Measurements from ENCODE around the gene GDF2.

Gene GDF2

DNA sequence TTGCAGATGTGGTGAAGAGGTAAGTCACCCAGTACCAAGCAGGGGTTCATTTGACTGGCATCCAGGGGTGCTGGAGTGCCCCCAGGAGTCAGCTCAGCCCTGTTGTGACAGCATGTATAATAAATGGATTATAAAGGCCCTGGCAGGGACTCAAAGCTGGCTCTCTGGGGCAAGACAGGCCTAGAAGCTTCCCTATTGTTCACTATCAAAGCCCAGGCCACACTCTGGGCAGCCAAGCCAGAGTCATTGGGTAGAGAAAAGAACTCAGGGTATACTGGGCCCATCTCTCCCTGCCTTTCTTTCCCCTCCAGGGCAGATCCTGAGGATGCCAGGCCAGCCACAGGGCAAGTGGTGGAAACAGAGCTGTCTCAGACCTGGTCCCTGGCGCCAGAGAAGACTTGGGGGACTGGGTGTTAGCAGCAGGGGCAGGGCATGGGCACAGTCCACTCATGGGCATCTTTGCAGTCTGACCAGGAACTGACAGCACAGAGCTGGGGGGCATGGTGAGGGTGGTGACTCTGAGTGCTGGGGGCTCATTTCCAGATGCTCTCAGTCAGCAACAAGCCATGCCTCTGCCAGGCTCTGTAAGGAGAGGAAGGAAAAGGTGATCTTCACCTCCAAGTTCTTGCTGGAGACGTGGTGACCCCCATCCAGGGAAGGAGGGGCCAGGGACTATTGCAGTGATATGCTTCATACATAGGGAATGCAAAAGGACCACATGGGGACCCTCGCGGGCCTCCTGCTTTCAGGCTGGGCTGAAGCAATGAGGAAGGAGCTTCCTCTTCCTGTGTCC lies 37.6 kb downstream of the GDF2 start:
- H3K4me1 ChIP-seq (ENCODE audit: control insufficient read depth in 2 of 2, insufficient read depth in 2 of 2, low read length in 2 of 2), result no peaks in the 10 kb centered on the region
- no peaks in the 10 kb centered on the region for H3K9me3 ChIP-seq (ENCODE audit: control insufficient read depth in 2 of 2, low read length in 2 of 2)
- H3K27ac ChIP-seq (ENCODE audit: low read depth in 2 of 2, low read length in 2 of 2), result no peak overlapping the region
- H3K27me3 ChIP-seq (ENCODE audit: control insufficient read depth in 2 of 2, insufficient read depth in 2 of 2, low read length in 2 of 2), result no peaks in the 10 kb centered on the region
- no peaks in the 10 kb centered on the region for H3K36me3 ChIP-seq (ENCODE audit: control insufficient read depth in 2 of 2, insufficient read depth in 2 of 2, low read length in 2 of 2)
- no peak overlapping the region for H3K9ac ChIP-seq (ENCODE audit: low read depth in 1 of 2, low read length in 2 of 2)
- no peak overlapping the region for H3K4me3 ChIP-seq (ENCODE audit: low read length in 2 of 2)

DNA sequence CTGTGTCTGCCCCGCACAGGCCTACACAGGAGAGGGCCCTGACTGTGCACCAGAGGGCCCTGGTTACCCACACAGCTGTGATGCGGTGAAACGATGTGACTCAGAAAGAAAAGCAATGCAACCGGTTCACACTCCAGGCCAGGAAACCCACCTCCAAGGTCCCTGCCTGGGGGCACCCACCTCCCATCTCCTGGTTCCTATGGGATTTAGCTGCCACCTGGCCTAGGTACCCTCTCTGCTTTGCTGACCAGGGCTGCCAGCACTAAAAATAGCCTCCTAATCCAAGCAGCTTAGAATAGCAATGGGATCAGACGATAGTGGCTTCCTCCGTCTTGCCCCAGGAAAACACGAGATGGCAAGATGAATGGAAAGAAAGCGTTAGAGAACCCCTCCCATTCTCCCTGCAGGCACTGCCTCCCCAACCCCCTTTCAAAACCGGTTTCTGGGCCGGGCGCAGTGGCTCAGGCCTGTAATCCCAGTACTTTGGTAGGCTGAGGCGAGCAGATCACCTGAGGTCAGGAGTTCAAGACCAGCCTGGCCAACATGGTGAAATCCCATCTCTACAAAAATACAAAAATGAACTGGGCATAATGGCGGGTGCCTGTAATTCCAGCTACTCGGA lies 38.3 kb downstream of the GDF2 start:
- Histone ChIP-seq H3K4me3 (ENCODE audit: low read length in 2 of 2) (no peak overlapping the region), H3K27ac (ENCODE audit: low read depth in 2 of 2, low read length in 2 of 2) (no peak overlapping the region), H3K9ac (ENCODE audit: low read depth in 1 of 2, low read length in 2 of 2) (no peak overlapping the region)

DNA sequence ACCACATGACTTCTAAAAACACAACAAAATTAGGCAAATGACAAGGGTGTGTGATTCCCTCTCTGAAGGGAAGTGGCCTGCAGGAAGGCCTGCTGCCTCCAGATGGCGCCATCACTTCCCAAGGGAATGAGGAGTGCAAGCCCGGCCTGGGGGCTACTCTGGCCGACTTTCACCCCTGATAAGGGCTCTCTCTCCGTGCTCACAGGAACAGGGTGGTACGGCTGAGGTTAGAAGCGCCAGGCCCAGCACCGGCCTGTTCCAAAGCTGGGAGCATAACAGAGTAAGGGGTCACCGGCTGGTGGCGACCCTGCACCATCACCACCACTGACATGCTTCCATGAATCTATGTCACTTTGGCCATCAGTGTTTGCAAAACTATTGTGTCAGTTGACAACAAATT lies 39.0 kb downstream of the GDF2 start:
- Histone ChIP-seq H3K4me1 (ENCODE audit: control insufficient read depth in 2 of 2, insufficient read depth in 2 of 2, low read length in 2 of 2) (no peaks in the 10 kb centered on the region), H3K9ac (ENCODE audit: low read depth in 1 of 2, low read length in 2 of 2) (no peak overlapping the region), H3K4me3 (ENCODE audit: low read length in 2 of 2) (no peak overlapping the region), H3K27ac (ENCODE audit: low read depth in 2 of 2, low read length in 2 of 2) (no peak overlapping the region), H3K9me3 (ENCODE audit: control insufficient read depth in 2 of 2, low read length in 2 of 2) (no peaks in the 10 kb centered on the region), H3K27me3 (ENCODE audit: control insufficient read depth in 2 of 2, insufficient read depth in 2 of 2, low read length in 2 of 2) (no peaks in the 10 kb centered on the region), H3K36me3 (ENCODE audit: control insufficient read depth in 2 of 2, insufficient read depth in 2 of 2, low read length in 2 of 2) (no peaks in the 10 kb centered on the region)

More for the DNA sequence above, 38.3 kb downstream of the GDF2 start:
- no peaks in the 10 kb centered on the region for H3K36me3 ChIP-seq (ENCODE audit: control insufficient read depth in 2 of 2, insufficient read depth in 2 of 2, low read length in 2 of 2)
- H3K27me3 ChIP-seq (ENCODE audit: control insufficient read depth in 2 of 2, insufficient read depth in 2 of 2, low read length in 2 of 2), result no peaks in the 10 kb centered on the region
- H3K9me3 ChIP-seq (ENCODE audit: control insufficient read depth in 2 of 2, low read length in 2 of 2), result no peaks in the 10 kb centered on the region
- H3K4me1 ChIP-seq (ENCODE audit: control insufficient read depth in 2 of 2, insufficient read depth in 2 of 2, low read length in 2 of 2), result no peaks in the 10 kb centered on the region

DNA sequence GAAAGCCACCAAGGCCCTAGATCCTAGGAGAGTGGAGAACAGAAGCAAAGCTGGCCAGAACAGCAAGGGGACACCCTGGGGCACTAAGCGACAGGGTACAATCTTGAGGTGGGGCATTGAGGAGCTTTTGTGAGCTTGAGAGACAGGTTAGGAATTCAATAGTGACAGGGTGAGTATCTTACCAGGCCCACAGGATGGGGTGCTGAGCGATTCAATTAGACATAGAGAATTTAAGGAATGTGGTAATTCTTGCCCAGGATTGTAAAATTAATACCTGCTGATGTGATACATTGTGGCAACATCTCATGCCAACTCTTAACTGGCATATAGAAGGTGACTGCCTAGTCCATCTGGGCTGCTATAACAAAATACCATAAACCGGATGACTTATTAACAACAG lies 39.9 kb downstream of the GDF2 start:
- Histone ChIP-seq H3K27ac (ENCODE audit: low read depth in 2 of 2, low read length in 2 of 2) (no peak overlapping the region), H3K4me3 (ENCODE audit: low read length in 2 of 2) (no peak overlapping the region), H3K9ac (ENCODE audit: low read depth in 1 of 2, low read length in 2 of 2) (no peak overlapping the region), H3K4me1 (ENCODE audit: control insufficient read depth in 2 of 2, insufficient read depth in 2 of 2, low read length in 2 of 2) (no peaks in the 10 kb centered on the region), H3K36me3 (ENCODE audit: control insufficient read depth in 2 of 2, insufficient read depth in 2 of 2, low read length in 2 of 2) (no peaks in the 10 kb centered on the region), H3K27me3 (ENCODE audit: control insufficient read depth in 2 of 2, insufficient read depth in 2 of 2, low read length in 2 of 2) (no peaks in the 10 kb centered on the region), H3K9me3 (ENCODE audit: control insufficient read depth in 2 of 2, low read length in 2 of 2) (no peaks in the 10 kb centered on the region)

DNA sequence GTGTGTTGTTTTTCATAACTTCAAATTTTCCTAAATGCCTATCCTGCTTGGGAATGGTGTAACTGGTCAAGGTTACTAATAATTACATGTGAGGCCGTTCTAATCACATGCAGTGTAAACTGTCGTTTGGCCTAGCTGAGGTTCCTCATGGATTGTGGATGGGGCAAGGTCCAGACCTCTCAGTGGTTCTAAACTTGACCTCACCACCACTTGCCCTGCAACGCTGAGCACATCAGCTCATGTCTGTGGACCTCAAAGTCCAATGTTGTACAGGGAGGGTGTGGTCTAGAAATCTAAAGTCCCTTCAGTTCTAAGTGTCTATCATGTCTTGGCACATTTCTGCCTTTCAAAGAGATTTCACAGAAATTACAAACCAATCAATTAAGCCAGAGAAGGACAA lies 41.5 kb downstream of the GDF2 start:
- no peaks in the 10 kb centered on the region for H3K4me1 ChIP-seq (ENCODE audit: control insufficient read depth in 2 of 2, insufficient read depth in 2 of 2, low read length in 2 of 2)
- H3K27me3 ChIP-seq (ENCODE audit: control insufficient read depth in 2 of 2, insufficient read depth in 2 of 2, low read length in 2 of 2), result no peaks in the 10 kb centered on the region
- H3K36me3 ChIP-seq (ENCODE audit: control insufficient read depth in 2 of 2, insufficient read depth in 2 of 2, low read length in 2 of 2), result no peaks in the 10 kb centered on the region
- no peak overlapping the region for H3K4me3 ChIP-seq (ENCODE audit: low read length in 2 of 2)
- H3K9ac ChIP-seq (ENCODE audit: low read depth in 1 of 2, low read length in 2 of 2), result no peak overlapping the region
- H3K27ac ChIP-seq (ENCODE audit: low read depth in 2 of 2, low read length in 2 of 2), result no peak overlapping the region
- H3K9me3 ChIP-seq (ENCODE audit: control insufficient read depth in 2 of 2, low read length in 2 of 2), result no peaks in the 10 kb centered on the region

DNA sequence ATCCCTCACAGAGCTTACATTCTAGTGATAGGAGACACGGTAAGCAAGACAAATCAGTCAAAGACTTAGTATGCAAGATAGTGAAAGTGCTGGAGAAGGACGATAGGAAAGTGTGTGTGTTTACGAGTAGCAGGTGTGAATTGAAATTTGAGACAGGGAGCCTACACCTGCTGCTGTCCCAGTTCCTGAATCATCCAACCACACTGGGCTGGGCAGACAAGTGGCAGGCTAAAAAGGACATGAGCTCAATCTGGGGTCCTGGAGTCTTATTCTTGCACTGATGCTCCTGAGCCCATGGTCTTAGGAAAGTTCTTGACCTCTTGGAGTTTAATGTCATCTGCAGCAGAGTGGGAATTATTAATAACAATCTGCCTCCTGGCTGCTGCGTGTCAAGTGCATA lies 42.1 kb downstream of the GDF2 start:
- Histone ChIP-seq H3K27ac (ENCODE audit: low read depth in 2 of 2, low read length in 2 of 2) (no peak overlapping the region), H3K36me3 (ENCODE audit: control insufficient read depth in 2 of 2, insufficient read depth in 2 of 2, low read length in 2 of 2) (no peaks in the 10 kb centered on the region), H3K27me3 (ENCODE audit: control insufficient read depth in 2 of 2, insufficient read depth in 2 of 2, low read length in 2 of 2) (no peaks in the 10 kb centered on the region), H3K4me3 (ENCODE audit: low read length in 2 of 2) (no peak overlapping the region), H3K9me3 (ENCODE audit: control insufficient read depth in 2 of 2, low read length in 2 of 2) (no peaks in the 10 kb centered on the region), H3K4me1 (ENCODE audit: control insufficient read depth in 2 of 2, insufficient read depth in 2 of 2, low read length in 2 of 2) (no peaks in the 10 kb centered on the region), H3K9ac (ENCODE audit: low read depth in 1 of 2, low read length in 2 of 2) (no peak overlapping the region)

DNA sequence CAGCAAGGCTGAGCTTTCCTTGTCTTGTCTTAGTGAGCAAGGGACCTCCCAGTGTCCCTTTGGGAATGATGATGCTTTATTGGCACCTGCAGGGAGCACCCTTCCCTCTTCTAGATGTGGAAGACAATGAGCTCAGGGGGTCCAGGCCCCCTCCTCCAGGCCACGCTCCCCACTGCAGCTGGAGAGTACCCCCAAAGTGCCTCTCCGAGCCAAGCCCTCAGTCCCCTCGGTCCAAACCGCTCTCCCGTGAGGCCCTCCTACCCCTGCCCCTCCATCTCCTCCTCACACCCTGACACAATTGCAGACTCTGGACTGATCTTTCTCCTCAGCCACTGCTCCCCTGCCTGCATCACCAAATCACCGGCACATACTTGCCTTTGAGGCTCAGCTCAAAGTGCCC lies 42.7 kb downstream of the GDF2 start:
- H3K9me3 ChIP-seq (ENCODE audit: control insufficient read depth in 2 of 2, low read length in 2 of 2), result no peaks in the 10 kb centered on the region
- no peaks in the 10 kb centered on the region for H3K4me1 ChIP-seq (ENCODE audit: control insufficient read depth in 2 of 2, insufficient read depth in 2 of 2, low read length in 2 of 2)
- no peak overlapping the region for H3K4me3 ChIP-seq (ENCODE audit: low read length in 2 of 2)
- no peak overlapping the region for H3K9ac ChIP-seq (ENCODE audit: low read depth in 1 of 2, low read length in 2 of 2)
- no peaks in the 10 kb centered on the region for H3K36me3 ChIP-seq (ENCODE audit: control insufficient read depth in 2 of 2, insufficient read depth in 2 of 2, low read length in 2 of 2)
- H3K27me3 ChIP-seq (ENCODE audit: control insufficient read depth in 2 of 2, insufficient read depth in 2 of 2, low read length in 2 of 2), result no peaks in the 10 kb centered on the region
- H3K27ac ChIP-seq (ENCODE audit: low read depth in 2 of 2, low read length in 2 of 2), result no peak overlapping the region

DNA sequence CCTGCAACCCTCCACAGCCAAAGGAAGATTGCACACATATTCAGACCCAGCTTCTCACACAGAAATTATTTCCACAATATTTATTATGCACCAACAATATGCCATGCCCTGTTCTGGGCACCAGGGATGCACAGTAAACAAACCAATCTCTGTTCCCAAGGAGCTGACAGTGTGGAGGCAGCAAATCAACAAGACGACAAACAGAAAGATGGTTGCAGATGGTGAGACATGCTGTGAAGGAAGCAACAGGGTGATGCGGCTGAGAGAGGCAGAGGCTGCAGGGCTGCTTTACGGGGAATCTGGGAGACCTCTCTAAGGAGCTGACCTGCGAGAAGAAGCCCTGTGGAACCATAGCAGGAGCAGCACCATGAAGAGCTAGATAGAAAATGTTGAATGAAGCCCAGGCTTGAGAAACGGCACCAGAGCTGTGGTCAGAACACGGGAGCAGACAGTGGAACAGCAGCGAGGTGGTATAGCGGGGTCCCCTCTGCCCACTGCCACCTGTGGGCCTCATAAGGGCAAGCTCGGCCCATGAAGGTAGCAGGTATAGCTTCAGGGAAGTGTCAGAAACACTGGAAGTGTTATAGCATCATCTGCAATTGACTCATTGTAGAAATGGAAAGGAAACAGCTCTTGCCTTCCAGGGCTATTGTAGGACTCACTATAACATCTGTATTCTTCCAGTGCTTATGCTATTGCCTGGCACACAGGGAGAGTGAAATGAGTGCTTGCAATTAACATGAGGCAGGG lies 43.4 kb downstream of the GDF2 start:
- H3K36me3 ChIP-seq (ENCODE audit: control insufficient read depth in 2 of 2, insufficient read depth in 2 of 2, low read length in 2 of 2), result no peaks in the 10 kb centered on the region
- no peak overlapping the region for H3K9ac ChIP-seq (ENCODE audit: low read depth in 1 of 2, low read length in 2 of 2)
- H3K4me3 ChIP-seq (ENCODE audit: low read length in 2 of 2), result no peak overlapping the region
- no peaks in the 10 kb centered on the region for H3K9me3 ChIP-seq (ENCODE audit: control insufficient read depth in 2 of 2, low read length in 2 of 2)
- H3K27me3 ChIP-seq (ENCODE audit: control insufficient read depth in 2 of 2, insufficient read depth in 2 of 2, low read length in 2 of 2), result no peaks in the 10 kb centered on the region
- no peaks in the 10 kb centered on the region for H3K4me1 ChIP-seq (ENCODE audit: control insufficient read depth in 2 of 2, insufficient read depth in 2 of 2, low read length in 2 of 2)
- H3K27ac ChIP-seq (ENCODE audit: low read depth in 2 of 2, low read length in 2 of 2), result no peak overlapping the region

DNA sequence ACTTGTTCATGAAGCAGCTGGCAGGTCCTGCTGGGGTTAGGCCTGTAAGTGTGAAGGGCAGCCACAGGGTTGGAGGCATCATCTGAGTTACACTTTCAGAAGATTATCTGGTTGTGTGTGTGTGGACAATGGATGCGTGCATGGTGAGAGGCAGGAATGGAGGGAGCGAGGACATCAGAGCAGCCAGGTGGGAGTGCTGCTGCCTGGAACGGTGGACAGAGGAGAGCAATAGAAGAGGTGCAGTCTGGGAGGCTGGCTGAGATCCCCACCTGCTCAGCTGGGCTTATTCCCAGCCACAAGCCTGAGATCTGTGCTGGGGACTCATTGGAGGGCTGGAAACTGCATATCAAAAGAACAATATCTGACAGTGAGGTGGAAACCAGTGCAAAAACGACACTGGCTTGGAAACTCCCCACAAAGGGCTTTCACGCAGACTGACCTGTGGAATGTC lies 44.0 kb downstream of the GDF2 start:
- Histone ChIP-seq H3K9me3 (ENCODE audit: control insufficient read depth in 2 of 2, low read length in 2 of 2) (no peaks in the 10 kb centered on the region), H3K4me1 (ENCODE audit: control insufficient read depth in 2 of 2, insufficient read depth in 2 of 2, low read length in 2 of 2) (no peaks in the 10 kb centered on the region), H3K9ac (ENCODE audit: low read depth in 1 of 2, low read length in 2 of 2) (no peak overlapping the region), H3K36me3 (ENCODE audit: control insufficient read depth in 2 of 2, insufficient read depth in 2 of 2, low read length in 2 of 2) (no peaks in the 10 kb centered on the region), H3K4me3 (ENCODE audit: low read length in 2 of 2) (no peak overlapping the region), H3K27ac (ENCODE audit: low read depth in 2 of 2, low read length in 2 of 2) (no peak overlapping the region), H3K27me3 (ENCODE audit: control insufficient read depth in 2 of 2, insufficient read depth in 2 of 2, low read length in 2 of 2) (no peaks in the 10 kb centered on the region)

DNA sequence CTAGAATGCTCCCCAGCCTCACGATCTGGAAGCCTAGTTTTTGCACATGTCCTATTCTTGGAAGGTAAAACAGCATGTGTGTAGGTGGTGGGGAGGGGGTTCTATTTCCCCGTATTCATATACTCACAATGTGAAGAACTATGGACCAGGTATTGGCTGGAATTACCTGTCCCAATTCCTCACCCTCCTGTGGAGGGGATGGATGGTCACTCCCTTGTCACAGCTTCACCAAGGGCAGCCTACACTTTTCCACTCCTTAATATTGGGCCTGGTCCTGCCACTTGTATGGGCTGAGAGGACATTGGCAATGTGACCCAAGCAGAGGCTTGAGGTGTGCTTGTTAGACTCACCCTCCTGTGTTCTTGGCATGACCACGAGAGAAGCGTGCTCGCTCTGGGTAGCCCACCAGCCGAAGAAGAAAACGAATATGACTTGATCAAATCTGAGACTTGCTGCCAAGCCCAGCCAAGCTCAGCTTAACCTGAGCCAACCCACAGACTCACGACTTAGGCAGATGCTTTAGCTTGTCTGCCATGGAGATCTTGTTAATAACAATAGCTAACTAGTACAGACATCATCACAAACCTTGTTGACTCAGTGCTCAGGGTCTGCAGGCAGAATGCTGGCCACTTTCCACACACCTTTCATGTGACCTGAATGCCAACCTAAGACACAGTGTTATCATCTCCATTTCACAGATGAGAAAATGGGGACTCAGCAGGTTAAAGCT lies 44.6 kb downstream of the GDF2 start:
- Histone ChIP-seq H3K27me3 (ENCODE audit: control insufficient read depth in 2 of 2, insufficient read depth in 2 of 2, low read length in 2 of 2) (no peaks in the 10 kb centered on the region), H3K27ac (ENCODE audit: low read depth in 2 of 2, low read length in 2 of 2) (no peak overlapping the region), H3K9me3 (ENCODE audit: control insufficient read depth in 2 of 2, low read length in 2 of 2) (no peaks in the 10 kb centered on the region), H3K4me1 (ENCODE audit: control insufficient read depth in 2 of 2, insufficient read depth in 2 of 2, low read length in 2 of 2) (no peaks in the 10 kb centered on the region), H3K4me3 (ENCODE audit: low read length in 2 of 2) (no peak overlapping the region), H3K9ac (ENCODE audit: low read depth in 1 of 2, low read length in 2 of 2) (no peak overlapping the region), H3K36me3 (ENCODE audit: control insufficient read depth in 2 of 2, insufficient read depth in 2 of 2, low read length in 2 of 2) (no peaks in the 10 kb centered on the region)
